Skeletal muscle cell (primary cell): ENCODE data around the gene CCDC127.

Source experiments
- DNase-seq: peaks from one replicate; pipeline ENCODE4 v3.0.0-alpha.2; 2010; ENCODE audit warnings: low read depth
- H3K4me3 ChIP-seq: 2 replicates; pipeline ENCODE4 v1.5.1; 2011; ENCODE audit warnings: low read depth, mild to moderate bottlenecking, control low read depth, low read length, moderate library complexity

The CCDC127 gene

GRCh38 chr5:192970-193831 is 24.8 kb downstream of the CCDC127 start:
- DNase-seq: no peak
- H3K4me3 ChIP-seq: no peak overlapping the region

GRCh38 chr5:192691-192969 is 25.3 kb downstream of the CCDC127 start:
- no peak for DNase-seq
- H3K4me3 ChIP-seq: no peak overlapping the region

GRCh38 chr5:191949-192690 is 25.8 kb downstream of the CCDC127 start:
- no peak for DNase-seq

GRCh38 chr5:191036-191948 is 26.7 kb downstream of the CCDC127 start, which contains the start of gene LRRC14B:
LRRC14B (plus strand) TSS chr5:191495; CDS start chr5:191539, 44 bp downstream.
- DNase-seq: no peak
- H3K4me3 ChIP-seq: no peak within 1 kb of the TSS

More at GRCh38 chr5:191949-192690, 25.8 kb downstream of the CCDC127 start:
- H3K4me3 ChIP-seq: no peak overlapping the region

GRCh38 chr5:190366-191035 is 27.5 kb downstream of the CCDC127 start:
- DNase-seq: no peak
- no peak overlapping the region for H3K4me3 ChIP-seq

GRCh38 chr5:189976-190365 is 28.0 kb downstream of the CCDC127 start:
- H3K4me3 ChIP-seq: no peak overlapping the region
- no peak for DNase-seq

- no peak overlapping the region for H3K4me3 ChIP-seq
- DNase-seq: no peak
These were observed 28.5 kb downstream of the CCDC127 start for GRCh38 chr5:189486-189885.

GRCh38 chr5:188488-189481 is 29.2 kb downstream of the CCDC127 start:
- H3K4me3 ChIP-seq: peak overlapping the region; percentile 17

GRCh38 chr5:187617-188451 is 30.1 kb downstream of the CCDC127 start:
- H3K4me3 ChIP-seq: no peak overlapping the region
- DNase-seq: no peak

More at GRCh38 chr5:188488-189481, 29.2 kb downstream of the CCDC127 start:
- DNase-seq: peak; percentile 31

- DNase-seq: no peak
- no peak overlapping the region for H3K4me3 ChIP-seq
These were observed 30.9 kb downstream of the CCDC127 start for GRCh38 chr5:187042-187431.

GRCh38 chr5:186091-187041 is 31.6 kb downstream of the CCDC127 start:
- no peak for DNase-seq
- H3K4me3 ChIP-seq: no peak overlapping the region

GRCh38 chr5:185095-186070 is 32.6 kb downstream of the CCDC127 start:
- no peak overlapping the region for H3K4me3 ChIP-seq
- no peak for DNase-seq

GRCh38 chr5:184471-184870 is 33.5 kb downstream of the CCDC127 start:
- DNase-seq: no peak

GRCh38 chr5:182126-182525 is 35.8 kb downstream of the CCDC127 start:
- H3K4me3 ChIP-seq: no peak overlapping the region
- DNase-seq: no peak

More at GRCh38 chr5:184471-184870, 33.5 kb downstream of the CCDC127 start:
- H3K4me3 ChIP-seq: no peak overlapping the region

- no peak overlapping the region for H3K4me3 ChIP-seq
- no peak for DNase-seq
These were observed 36.4 kb downstream of the CCDC127 start for GRCh38 chr5:181566-181965.
